ENCODE data around the gene SEPTIN7.

- TF ChIP-seq POLR2A (IDR thresholded peaks at IDR 0.05; ENCODE audit: low read length) (no peak), GATA1 (IDR thresholded peaks at IDR 0.05; ENCODE audit: low read depth, low read length) (no peak)
Observed at GRCh38 chr7:35828817-35829216, 28.0 kb downstream of the SEPTIN7 start.
